KMS-11 (cell line): ENCODE data around the gene RSPRY1.

Experiments used
- H2AFZ ChIP-seq: fragments of 200-600 bp; sonication (generic); 2 replicates; pipeline ENCODE4 v1.6.1; 2016; ENCODE audit warnings: antibody characterized with exemption, mixed run types, low read depth
- H3K27ac ChIP-seq: fragments of 200-600 bp; sonication (generic); 2 replicates; pipeline ENCODE4 v1.6.1; 2016; ENCODE audit warnings: mild to moderate bottlenecking, mixed run types
- H3K27me3 ChIP-seq: fragments of 200-600 bp; sonication (generic); 2 replicates; pipeline ENCODE4 v1.6.1; 2017; ENCODE audit warnings: mild to moderate bottlenecking, low read depth, mixed run types, moderate library complexity; ENCODE audit not compliant: insufficient read depth
- H3K36me3 ChIP-seq: fragments of 200-600 bp; sonication (generic); 2 replicates; pipeline ENCODE4 v1.6.1; 2017; ENCODE audit warnings: mild to moderate bottlenecking, mixed run types; ENCODE audit not compliant: insufficient read depth
- H3K4me1 ChIP-seq: fragments of 200-600 bp; sonication (generic); 2 replicates; pipeline ENCODE4 v1.6.1; 2016; ENCODE audit warnings: mild to moderate bottlenecking, low read depth, mixed run types; ENCODE audit not compliant: poor library complexity, severe bottlenecking
- H3K4me2 ChIP-seq: fragments of 200-600 bp; sonication (generic); 2 replicates; pipeline ENCODE4 v1.7.0; 2016; ENCODE audit warnings: mild to moderate bottlenecking, mixed run types
- H3K4me3 ChIP-seq: fragments of 200-600 bp; sonication (generic); IDR thresholded peaks from 2 replicates; pipeline ENCODE4 v1.6.1; 2017; ENCODE audit warnings: low read depth, low read length, mixed read lengths; ENCODE audit not compliant: insufficient read depth
- H3K79me2 ChIP-seq: fragments of 200-600 bp; sonication (generic); 2 replicates; pipeline ENCODE4 v1.6.1; 2016; ENCODE audit warnings: low read depth, mixed run types; ENCODE audit not compliant: insufficient read depth
- H3K9ac ChIP-seq: fragments of 200-600 bp; sonication (generic); 2 replicates; pipeline ENCODE4 v1.6.1; 2016; ENCODE audit warnings: mild to moderate bottlenecking, mixed run types
- H4K20me1 ChIP-seq: fragments of 200-600 bp; sonication (generic); 2 replicates; pipeline ENCODE4 v1.6.1; 2016; ENCODE audit warnings: mild to moderate bottlenecking, mixed run types; ENCODE audit not compliant: insufficient read depth
- CTCF ChIP-seq: fragments of 200-600 bp; sonication (generic); conservative IDR thresholded peaks from 2 replicates; pipeline ENCODE4 v1.6.1; 2017; ENCODE audit warnings: low read depth, mild to moderate bottlenecking, antibody characterized with exemption, low read length, moderate library complexity, mixed read lengths

The RSPRY1 gene

GRCh38 chr16:57209780-57210179 is 23.7 kb downstream of the RSPRY1 start:
- H3K27me3 ChIP-seq = no peaks in the 10 kb centered on the region
- H3K4me3 ChIP-seq = no peak overlapping the region
- H3K9ac ChIP-seq = no peak overlapping the region
- no peak overlapping the region for H3K27ac ChIP-seq
- no peaks in the 10 kb centered on the region for H3K4me1 ChIP-seq
- no peaks in the 10 kb centered on the region for H3K36me3 ChIP-seq
- H3K4me2 ChIP-seq = no peak overlapping the region
- H3K79me2 ChIP-seq = no peaks in the 10 kb centered on the region
- H2AFZ ChIP-seq = no peak overlapping the region
- TF ChIP-seq CTCF = no peak
- H4K20me1 ChIP-seq = no peaks in the 10 kb centered on the region

- no peak overlapping the region for H3K4me2 ChIP-seq
- H3K27me3 ChIP-seq = no peaks in the 10 kb centered on the region
- no peaks in the 10 kb centered on the region for H3K79me2 ChIP-seq
- no peaks in the 10 kb centered on the region for H3K4me1 ChIP-seq
- no peak overlapping the region for H2AFZ ChIP-seq
- H3K9ac ChIP-seq = no peak overlapping the region
- no peak overlapping the region for H3K4me3 ChIP-seq
- H4K20me1 ChIP-seq = no peaks in the 10 kb centered on the region
- H3K27ac ChIP-seq = no peak overlapping the region
- TF ChIP-seq CTCF = no peak
- H3K36me3 ChIP-seq = no peaks in the 10 kb centered on the region; the same call in 1 of the 2 replicates
These were observed 27.3 kb downstream of the RSPRY1 start for GRCh38 chr16:57213462-57213861.

GRCh38 chr16:57216968-57217367 is 30.8 kb downstream of the RSPRY1 start:
- no peak overlapping the region for H2AFZ ChIP-seq
- no peaks in the 10 kb centered on the region for H4K20me1 ChIP-seq
- no peaks in the 10 kb centered on the region for H3K79me2 ChIP-seq
- no peak overlapping the region for H3K9ac ChIP-seq
- H3K27me3 ChIP-seq = no peaks in the 10 kb centered on the region
- H3K4me1 ChIP-seq = no peaks in the 10 kb centered on the region
- H3K4me2 ChIP-seq = no peak overlapping the region
- H3K36me3 ChIP-seq = no peaks in the 10 kb centered on the region; the same call in 1 of the 2 replicates
- H3K27ac ChIP-seq = no peak overlapping the region
- no peak overlapping the region for H3K4me3 ChIP-seq
- no peak for TF ChIP-seq CTCF

GRCh38 chr16:57223057-57223456 is 36.9 kb downstream of the RSPRY1 start:
- Histone ChIP-seq H3K27me3 (no peaks in the 10 kb centered on the region), H3K4me2 (no peak overlapping the region), H3K36me3 (no peaks in the 10 kb centered on the region), H2AFZ (no peak overlapping the region), H3K27ac (no peak overlapping the region), H3K9ac (no peak overlapping the region), H3K4me1 (no peaks in the 10 kb centered on the region), H3K4me3 (no peak overlapping the region), H3K79me2 (no peaks in the 10 kb centered on the region), H4K20me1 (no peaks in the 10 kb centered on the region)
- no peak for TF ChIP-seq CTCF
